Activated effector memory CD4-positive, alpha-beta T cell treated with Interleukin-2 at 50 U/mL for 16 hours (primary cell): ENCODE results near the gene HADHB.
"Not testable (repeated sequence)": the region's sequence is repeated elsewhere in the genome, so short reads cannot be mapped to it uniquely, and the experiment has no call there.

ENCODE experiments used
- DNase-seq: peaks from one replicate; pipeline ENCODE4 v3.0.0-alpha.2; 2020

The HADHB gene

DNA sequence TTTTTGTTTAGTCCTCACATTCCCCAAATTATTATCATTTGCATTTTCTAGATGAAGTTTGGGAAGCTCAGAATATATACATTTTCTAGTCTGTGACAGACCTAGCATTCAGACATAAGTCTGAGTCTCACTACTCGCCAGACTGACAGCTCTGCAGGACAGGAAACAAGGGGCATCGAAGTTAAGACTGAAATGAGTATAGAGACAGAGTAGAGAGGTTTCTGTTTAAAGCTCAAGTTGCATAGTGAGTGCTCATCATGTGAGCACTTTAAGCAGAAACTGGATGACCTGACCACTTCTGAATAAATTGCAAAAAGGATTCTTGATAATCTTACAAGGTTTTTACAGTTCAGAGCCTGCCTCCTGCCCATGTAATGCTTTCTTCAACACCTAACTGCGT, 1.1 kb downstream of the HADHB start:
- no peak for DNase-seq

DNA sequence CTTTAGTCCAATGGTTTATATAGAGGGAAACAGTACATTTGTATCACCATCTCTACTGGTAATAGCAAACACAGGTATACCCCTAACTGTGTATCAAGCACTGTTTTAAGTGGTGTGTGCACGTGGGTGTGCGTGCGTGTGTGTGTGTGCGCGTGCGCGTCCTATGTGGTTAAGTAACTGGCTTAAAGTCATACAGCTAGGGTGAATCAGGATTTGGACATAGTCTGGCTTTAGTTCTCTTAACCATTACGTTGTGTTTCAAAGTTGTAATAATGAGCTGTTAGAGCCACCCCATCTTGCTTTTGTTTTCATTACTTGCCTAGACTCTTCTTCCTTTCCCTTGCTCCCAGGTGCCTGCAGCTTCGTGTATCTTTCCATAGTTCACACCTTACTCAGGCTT, 2.1 kb downstream of the HADHB start:
- DNase-seq, result no peak

DNA sequence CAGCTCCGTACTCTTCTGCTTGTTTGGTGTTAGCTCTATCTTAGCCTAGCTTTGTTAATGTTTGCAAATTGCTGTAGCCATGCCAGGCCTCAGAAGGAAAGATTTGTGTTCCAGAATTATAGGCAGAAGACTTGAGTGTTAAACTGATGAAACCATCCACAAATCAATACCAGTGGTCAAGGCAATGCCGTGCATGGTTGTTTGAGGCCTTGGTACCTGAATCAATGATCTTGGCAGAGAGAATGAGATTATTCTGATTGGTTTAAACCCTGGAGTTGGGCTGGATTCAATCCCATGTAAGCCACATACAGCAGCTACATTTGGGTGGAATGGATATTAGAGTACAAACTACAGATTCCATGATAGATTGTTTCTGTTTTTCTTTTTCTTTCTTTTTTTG, 4.9 kb downstream of the HADHB start:
- DNase-seq, result no peak

DNA sequence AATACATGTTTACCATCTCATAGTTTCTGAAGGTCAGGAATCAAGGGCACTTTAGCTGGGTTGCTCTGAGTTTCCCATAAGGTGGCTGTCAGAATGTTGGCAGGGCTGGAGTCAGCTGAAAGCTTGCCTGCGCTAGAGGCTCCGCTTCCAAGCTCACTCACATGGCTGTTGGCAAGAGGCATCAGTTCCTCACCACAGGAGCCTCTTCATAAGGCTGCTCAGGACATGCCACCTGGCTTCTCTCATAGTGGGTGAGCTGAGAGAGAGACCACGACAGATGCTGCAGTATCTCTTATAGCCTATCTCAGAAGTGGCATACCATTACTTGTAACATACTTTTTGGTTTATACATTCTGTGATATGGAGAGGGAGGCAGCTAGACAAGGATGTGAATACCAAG, 7.2 kb downstream of the HADHB start:
- no peak for DNase-seq

DNA sequence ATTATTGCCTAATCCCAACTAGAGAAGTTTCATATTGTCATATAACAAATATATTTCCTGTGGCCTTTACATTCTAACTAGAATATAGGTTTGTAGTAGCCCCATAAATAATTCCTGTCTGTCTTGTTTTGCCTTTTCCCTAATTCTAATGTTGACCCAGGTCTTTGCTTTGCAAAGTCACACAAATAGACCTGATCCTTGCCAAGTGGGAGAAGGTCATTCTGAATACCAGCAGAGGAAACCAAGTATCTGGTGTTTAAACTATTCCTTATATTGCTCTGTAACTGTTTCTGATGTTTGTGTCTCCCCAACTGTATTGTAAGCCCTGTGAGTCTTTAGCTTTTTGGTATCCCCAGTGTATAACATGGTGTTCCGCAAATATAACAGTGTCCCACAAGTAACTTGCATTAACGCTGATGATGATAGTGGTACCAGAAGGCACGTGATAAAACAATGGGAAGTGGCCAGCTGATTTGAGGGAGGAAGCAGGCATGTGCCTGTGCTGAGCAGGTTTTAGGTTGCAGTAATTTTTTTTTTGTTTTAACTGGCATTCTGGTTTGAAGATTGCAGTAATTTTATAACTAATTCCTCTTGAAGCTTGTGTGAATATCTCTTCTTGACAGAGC, 11.1 kb downstream of the HADHB start:
- DNase-seq, result no peak

DNA sequence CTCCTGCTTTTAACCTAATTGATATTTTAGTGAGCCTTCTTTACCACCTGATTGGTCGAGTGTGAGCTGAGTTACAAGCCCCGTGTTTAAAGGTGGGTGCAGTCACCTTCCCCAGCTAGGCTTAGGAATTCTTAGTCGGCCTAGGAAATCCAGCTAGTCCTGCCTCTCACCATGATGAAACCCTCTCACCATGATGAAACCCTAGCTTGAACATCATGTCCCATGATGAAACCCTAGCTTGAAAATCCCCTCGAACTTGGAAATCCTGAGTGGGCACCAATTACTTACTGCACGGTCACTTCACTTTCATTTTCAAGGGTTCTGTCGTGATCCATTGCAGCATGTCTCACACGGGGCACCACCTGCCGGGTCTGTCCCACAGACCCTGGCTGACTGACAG, 14.1 kb downstream of the HADHB start:
- DNase-seq, result not testable (repeated sequence)

DNA sequence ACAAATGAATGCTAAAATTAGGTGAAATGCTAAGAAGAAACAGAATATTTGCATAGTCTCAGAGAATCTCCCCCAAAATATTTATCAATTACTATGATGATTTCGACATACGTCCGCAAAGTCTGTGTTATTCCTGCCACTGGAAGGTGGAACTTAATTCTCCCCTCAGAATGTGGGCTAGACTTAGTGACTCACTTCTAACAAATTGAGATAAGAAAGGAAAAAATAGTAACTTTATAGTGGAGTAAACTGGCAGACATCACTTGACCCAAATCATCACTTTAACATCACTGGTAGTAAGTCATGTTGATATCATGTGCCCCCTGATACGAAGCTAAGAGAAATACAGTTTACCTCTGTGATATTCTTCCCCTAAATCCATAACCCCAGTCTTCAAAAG, 23.5 kb downstream of the HADHB start:
- DNase-seq, result no peak

DNA sequence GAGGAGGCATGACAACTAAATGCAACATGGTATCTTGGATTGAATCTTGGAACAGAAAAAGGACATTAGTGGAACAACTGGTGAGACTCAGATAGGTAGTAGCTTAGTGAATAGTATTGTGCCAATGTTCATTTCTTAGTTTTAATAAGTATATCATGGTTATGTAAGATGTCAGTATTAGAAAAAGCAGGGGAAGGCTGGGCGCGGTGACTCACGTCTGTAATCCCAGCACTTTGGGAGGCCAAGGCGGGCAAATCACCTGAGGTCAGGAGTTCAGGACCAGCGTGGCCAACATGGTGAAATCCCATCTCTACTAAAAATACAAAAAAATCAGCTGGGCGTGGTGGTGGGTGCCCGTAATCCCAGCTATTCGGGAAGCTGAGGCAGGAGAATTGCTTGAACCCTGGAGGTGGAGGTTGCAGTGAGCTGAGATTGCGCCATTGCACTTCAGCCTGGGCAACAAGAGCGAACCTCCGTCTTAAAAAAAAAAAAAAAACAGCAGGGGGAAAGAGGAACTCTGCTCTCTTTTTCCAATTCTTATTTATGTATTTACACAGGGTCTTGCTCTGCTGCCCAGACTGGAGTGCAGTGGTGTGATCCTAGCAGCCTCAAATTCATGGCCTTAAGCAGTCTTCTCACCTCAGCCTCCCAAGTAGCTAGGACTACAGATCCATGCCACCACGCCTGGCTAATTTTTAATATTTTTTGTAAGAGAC, 24.1 kb downstream of the HADHB start:
- not testable (repeated sequence) for DNase-seq

DNA sequence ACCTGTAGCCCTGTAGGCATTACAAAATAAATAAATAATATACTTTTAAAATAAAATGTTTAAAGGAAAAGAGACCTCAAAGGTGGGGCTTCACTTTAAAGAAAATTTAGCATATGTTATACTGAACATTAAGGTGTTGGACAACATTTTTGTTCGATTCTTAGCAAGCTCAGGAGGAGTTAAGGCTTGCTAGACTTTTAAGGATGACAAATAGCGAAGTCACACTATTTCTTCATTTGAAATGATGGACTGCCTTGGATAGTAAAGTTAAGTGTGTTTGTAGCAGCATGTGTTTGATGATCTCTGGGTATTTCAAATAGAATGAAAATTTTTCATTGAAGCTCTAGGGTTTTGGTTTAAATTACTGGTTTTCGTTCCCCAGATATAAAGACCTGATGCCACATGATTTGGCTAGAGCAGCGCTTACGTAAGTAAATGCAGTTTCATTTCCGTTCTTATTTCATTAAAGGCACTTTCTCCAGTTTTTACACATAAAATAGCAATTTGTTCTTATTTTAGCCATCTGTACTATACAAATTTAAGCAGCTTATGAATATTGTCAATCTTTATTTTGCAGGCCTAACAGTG, 24.9 kb downstream of the HADHB start:
- no peak for DNase-seq

DNA sequence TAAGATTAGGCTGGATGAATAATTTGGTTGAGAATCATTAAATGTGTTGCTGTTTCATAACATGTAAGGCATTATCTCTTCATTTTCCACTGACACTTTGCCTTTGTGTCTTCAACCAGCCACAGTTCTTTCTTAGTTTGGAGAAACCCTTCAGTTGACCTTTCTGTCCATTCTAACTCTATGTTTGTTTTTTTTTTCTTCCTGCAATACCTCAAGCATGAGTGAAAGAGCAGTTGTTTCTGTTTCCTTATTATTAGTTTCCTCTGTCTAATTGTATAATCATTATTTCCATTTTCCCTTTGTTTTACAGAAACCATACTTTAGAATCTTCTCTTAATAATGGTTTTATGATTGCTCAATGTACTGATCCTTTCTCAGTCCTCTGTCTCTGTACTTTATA, 25.6 kb downstream of the HADHB start:
- DNase-seq, result no peak

DNA sequence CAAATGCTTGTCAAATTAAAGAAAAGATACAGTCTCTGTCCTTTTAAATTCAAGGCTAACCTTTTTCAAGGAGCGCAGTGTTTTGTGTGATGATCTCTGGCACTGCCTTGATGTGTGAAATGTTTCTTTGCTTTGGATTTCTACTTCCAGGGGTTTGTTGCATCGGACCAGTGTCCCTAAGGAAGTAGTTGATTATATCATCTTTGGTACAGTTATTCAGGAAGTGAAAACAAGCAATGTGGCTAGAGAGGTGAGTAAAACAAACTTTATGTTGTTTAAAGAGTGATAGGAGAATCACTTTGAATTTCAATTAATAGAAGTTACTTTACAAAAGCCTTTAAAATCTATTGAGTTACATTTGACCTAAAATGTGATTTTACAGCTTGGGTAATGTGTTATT, 28.8 kb downstream of the HADHB start:
- no peak for DNase-seq

DNA sequence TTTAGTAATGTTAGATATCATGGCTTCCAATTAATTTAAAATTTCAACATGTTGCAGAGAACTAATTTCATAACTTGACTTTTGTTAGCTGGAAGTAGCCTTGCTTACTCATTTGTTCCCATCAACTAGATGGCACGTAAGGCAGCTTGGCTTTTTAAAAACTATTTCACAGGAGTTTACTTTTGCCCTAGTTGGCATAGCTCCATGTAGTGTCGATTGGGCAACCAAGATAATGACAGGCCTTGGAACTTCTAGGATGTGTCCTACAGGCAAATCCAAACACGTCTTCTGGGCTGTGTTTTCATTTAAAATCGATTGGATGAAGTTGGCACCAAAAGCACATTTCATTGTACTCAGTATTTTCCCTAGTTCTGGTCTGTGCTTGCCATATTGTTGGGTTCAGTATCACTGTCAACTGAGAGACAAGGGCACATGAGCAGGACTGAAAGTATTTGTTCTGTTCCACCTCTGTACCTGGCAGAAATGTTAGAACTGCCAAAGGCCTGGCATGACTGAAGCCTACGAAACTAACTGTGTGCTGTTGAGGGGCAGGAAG, 29.4 kb downstream of the HADHB start:
- DNase-seq, result no peak

DNA sequence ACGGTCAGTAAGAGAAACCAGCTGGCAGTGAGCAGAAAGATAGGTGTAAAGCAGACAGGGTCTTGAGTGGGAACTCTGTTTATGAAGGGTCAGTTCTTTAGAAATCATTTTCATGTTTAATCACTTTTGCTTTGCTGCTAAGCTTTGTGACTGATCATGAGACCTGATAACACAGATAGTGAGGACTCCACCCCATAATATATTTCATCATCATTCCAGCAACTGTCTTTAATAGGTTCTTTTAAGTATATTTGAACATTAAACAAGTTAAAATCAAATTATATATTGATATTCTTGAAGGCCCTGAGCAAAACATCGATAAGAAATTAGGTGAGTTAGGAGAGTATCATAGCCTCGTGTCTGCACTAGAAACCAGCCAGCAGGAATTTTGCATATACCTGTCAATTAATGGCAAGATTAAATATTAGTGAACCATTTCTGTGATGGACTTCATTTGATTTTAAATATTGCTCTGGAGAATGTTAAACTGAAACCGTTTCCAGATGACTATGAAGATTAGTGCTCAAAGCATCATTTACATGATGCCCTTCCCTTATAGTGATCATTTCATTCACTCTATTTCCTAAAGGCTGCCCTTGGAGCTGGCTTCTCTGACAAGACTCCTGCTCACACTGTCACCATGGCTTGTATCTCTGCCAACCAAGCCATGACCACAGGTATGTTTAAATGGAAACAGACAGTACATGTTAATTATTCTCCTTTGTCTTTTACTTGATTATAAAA, 31.9 kb downstream of the HADHB start:
- DNase-seq, result no peak

DNA sequence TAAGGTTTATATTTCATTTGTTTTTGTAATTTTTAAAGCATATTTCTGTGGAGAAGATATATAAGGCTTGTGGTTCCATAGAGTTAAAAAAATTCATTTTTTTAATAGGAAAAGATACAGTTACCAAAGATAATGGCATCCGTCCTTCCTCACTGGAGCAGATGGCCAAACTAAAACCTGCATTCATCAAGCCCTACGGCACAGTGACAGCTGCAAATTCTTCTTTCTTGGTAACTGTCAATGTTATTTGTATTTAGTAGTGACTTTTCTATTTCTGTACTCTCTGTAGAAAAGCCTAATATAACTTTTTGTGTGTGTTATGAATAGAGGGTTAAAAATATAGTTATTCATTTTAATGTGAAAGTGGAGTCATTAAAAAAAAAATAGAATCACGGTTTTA, 35.1 kb downstream of the HADHB start:
- no peak for DNase-seq

DNA sequence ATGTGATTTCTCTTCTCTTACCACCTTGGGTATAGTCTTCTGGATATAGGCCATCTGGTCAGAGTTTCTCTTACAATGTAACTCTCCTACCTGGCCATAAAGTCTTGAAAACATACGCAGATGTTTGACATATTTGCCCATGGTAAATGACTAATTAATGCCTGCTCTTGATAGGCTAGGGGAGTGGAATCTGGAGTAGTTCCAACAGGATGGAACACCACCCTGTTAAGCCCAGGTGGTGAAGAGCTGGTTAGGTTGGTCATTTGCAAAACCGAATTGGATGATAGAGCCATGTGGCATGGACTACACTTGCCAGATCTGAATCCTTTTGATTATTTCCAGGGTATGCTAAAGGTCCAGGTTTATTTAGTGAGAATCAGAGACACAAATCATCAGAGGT, 36.5 kb downstream of the HADHB start:
- DNase-seq, result no peak

DNA sequence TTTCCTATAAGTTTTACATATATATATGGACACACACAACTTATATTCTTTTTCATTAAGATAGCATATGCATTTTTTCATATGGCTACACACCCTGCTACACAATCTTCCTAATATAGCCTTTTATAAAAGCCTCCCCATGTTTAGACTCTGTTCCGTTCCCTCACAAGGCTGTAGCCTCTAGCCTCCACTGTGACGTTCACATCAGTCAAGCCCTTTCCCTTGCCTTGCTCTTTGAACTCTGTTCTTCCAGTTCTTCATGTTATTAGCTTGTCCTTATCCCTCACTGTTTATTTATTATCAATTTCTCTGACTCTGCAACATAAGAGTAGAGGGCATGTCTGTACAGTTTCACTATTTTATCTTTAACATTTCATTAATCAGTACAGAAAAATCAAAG, 38.9 kb downstream of the HADHB start:
- no peak for DNase-seq

DNA sequence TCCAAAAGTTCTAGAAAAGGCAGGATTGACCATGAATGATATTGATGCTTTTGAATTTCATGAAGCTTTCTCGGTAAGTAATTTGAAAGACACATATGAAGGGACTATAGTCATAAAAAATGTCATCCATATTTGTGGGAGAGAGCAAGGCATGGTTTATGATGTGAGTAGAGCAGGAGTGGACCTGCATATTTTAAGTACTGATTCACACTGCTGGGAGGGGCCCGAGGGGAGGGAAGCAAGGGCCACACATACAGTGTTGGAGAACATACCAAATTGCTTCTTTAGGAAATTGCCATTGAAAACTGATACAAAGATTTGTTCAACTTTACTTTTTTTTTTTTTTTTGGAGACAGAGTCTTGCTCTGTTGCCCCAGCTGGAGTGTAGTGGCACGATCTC, 39.4 kb downstream of the HADHB start:
- no peak for DNase-seq

DNA sequence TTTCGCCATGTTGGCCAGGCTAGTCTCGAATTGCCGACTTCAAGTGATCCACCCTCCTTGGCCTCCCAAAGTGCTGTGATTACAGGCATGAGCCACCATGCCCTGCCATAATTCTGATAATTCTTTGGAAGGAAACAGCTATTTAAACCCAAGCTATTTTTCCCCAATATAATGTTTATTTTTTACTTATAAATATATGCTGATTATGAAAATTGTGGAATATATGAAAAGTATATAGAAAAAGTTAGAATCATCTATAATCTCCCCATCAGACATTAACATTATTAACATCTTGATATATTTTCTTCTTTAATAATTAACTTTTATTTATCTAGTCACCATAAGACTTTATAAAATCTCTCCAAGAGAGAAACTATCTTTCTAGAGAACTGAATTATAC, 41.2 kb downstream of the HADHB start:
- no peak for DNase-seq

DNA sequence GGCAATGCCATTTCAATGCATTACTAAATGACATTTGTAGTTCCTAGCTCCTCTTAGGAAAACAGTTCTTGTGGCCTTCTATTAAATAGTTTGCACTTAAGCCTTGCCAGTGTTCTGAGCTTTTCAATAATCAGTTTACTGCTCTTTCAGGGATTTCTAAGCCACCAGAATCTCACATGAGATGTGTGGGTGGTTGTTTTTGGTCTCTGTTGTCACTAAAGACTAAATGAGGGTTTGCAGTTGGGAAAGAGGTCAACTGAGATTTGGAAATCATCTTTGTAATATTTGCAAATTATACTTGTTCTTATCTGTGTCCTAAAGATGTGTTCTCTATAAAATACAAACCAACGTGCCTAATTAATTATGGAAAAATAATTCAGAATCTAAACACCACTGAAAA, 45.3 kb downstream of the HADHB start:
- no peak for DNase-seq

DNA sequence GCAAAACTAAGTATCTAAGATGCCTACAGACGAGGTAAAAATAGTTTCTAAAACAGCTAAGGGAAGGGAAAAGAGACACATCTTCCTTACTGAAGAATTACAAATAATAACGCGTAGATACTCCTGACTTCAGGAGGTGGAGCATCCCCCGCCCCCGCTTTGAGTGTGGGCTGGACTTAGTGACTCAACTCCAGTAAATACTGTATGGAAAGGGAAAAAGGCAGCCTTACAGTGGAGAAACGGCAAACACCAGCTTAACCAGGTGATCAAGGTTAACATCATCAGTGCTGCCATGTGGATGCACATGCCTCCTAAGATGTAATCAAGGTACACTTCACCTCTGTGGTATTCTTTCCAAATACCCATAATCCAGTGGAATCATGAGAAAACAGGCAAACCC, 47.9 kb downstream of the HADHB start:
- no peak for DNase-seq

DNA sequence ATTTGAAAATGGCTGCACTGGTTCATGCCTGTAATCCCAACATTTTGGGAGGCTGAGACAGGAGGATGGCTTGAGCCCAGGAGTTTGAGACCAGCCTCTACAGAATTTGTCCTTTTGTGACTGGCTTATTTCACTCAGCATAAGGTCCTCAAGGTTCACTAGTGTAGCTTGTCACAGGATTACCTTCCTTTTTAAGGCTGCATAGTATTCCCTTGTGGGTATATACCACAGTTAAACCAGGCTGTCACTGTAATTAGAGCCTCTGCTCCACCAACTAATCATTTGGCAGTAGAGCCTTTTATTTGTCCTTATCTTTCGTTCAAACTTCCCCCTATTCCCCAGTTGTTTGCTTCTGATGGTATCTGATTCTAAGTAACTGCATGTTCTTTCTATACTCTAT, 50.8 kb downstream of the HADHB start:
- DNase-seq, result no peak

DNA sequence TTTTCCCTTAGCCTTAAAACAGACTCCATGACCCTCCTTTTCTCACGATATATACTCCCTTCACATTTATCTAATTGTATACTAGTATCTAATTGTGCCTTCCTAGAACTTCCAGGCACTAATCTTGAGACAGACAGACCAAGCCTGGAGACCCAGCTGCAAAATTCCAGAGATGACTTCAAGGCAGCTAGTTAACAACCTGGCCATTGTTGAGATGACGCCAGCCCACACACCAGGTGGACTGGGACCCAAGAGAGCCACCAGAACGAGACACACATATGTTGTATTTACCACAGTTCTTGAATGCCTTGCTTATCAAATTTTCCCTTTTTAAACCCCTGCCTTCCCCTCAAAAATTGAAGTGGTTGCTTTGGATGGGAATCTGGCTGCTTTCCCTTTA, 52.3 kb downstream of the HADHB start:
- DNase-seq, result no peak

DNA sequence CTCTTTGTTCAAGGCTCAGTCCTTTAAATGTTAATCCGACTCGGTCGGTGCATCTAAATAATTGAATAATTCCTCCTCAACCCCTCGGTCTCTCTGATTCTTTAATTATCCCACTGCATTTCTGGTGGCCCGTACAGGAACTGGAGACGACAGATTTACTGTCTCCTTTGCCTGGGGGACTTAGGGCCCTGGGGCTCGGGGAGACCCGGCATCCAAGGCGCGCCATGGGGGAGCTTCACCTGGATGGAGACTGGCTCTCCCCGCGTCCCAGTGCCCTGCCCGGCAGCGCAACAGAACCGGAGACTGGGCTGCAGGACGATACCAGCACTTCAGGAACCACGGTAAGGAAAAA, 53.5 kb downstream of the HADHB start:
- DNase-seq, result no peak
